GM19328 (cell line): Measurements from ENCODE around the gene NDC1.
"Not testable (repeated sequence)": the region's sequence is repeated elsewhere in the genome, so short reads cannot be mapped to it uniquely, and the experiment has no call there.

Source experiments
- ATAC-seq: cut with Tn5 transposase; IDR thresholded peaks from one replicate; pipeline ENCODE4 v1.9.1; 2021; ENCODE audit warnings: mild to moderate bottlenecking, moderate library complexity; ENCODE audit not compliant: unreplicated experiment

NDC1 gene

DNA sequence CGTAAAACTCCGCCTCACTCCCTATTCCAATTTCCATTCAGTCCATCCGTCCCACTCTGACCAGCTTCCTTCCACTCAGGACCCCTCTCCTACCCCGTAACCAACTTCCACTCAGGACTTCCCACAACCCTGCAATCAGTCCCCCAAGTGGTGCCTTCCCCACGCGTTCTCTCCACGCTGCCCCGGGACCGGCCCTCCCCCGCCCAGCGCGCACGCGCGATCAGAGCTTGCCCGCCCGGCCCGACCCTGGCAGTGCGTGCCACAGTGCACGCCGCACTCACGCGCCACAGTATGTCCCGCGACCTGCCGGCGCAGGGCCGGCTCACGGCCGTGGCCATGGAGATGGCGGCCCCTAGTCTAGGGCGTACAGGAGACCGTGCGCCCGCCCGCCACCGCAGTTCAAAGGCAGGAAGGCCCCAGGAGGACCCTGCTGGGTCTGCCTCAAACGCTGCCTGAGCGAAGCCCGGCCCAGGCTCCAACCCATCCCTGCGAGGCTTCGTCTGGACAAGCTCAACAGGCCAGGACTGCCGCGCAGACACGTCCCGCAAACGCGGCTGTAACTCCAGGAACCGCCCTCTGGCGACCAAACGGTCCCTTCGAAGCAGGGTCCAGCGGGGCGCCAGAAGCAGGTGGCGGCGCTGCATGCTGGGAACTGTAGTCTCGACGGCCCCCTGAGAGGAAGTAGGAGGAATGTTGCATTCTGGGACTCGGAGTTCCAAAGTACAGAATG is at the start of gene NDC1:
Gene NDC1, minus strand, starts transcription at position 373 of the 730 bp plus-strand sequence. Its CDS starts 35 bp downstream, at position 338.
- ATAC-seq, result peak; percentile 85

DNA sequence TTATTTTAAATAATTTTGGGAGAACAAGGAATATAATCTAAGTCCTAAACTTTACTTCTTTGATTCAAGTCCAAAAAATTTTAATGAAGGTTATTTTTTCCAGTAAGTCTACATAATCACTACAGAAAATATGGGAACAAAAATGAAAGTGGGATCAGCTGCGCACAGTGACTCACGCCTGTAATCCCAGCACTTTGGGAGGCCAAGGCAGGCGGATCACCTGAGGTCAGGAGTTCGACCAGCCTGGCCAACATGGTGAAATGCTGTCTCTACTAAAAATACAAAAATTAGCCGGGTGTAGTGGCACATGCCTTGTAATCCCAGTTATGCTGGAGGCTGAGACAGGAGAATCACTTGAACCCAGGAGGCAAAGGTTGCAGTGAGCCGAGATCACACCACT is 45.5 kb upstream of the NDC1 start:
- not testable (repeated sequence) for ATAC-seq

- ATAC-seq, result not testable (repeated sequence)
Measured at GRCh38 chr1:53881853-53882252, 43.8 kb upstream of the NDC1 start.

DNA sequence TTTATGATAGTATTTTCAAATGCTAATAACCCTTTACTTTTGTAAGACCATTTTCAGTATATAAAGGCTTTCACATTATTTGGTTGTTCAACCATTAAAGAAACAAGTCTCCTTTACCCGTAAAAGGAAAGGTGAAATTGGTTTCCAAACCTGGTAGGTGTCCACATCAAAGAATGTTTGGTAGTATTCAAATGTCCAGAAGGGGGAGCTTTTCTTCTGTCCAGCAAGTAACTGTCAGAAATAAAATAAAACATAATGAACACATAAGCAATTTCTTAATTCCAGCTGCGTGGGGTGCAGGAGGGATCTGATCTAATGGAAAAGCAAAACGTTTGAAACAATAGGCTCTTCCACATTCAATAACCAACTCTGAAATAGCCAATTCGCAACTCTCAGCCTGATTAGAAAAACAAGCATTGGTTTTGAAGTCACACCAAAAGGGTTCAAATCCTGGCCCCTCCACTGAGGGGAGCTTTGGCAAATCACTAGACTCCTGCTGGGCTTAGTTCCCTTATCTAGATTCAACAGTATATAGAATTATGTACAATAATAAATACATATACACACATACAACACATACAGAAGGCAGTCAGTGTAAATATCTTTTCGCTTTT is 40.5 kb upstream of the NDC1 start:
- no peak for ATAC-seq

- ATAC-seq, result not testable (repeated sequence)
Measured at GRCh38 chr1:53875150-53875549, 37.1 kb upstream of the NDC1 start.

DNA sequence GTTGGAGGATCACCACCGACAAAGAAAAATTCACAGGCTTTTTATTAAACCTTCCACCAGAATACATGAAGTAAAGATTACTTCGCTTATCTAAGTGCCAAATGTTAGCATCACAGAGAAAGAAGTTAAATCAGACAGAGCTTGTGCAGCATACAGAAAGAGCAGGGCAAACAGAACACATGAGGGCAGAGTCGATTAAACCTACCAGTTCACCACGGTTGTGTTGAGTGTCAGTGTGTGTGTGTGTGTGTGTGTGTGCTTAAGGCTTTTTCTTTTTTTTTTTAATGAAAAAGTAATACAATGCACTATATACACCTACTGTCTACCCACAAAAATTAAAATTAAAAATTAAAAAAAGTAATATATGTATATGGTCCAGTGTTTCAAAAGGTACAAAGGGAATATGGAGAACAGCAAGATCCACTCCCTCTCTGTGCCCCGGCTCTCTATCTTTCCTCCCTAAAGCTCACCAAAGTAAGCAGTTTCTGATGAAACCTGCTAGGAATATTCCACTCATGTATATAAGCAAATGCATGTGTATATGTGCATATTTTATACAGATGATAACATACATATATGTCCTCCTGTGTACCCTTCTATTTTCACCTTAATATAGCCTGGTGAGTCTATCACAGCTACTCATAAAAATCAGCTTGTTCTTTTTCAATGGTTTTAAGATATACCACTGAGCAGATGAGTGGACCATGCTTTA is 33.8 kb upstream of the NDC1 start:
- no peak for ATAC-seq

DNA sequence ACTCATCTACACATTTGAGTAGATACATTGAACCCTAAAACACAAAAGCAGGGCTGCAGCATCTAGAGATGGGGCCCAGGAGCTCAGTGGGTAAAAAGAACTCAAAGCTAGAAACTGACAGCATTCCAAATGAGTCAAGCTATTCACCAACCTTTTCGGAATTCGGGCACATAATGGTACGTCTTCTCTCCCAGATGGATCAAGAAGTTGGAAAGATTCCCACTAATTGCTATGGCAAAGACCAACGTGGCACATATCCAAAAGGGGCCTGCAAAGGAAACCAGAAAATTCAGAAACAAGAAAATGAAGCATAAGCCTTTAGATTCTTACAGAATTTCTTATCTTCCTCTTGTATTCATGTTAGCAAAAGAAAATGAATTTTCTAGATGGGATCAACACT is 33.1 kb upstream of the NDC1 start:
- no peak for ATAC-seq

- ATAC-seq, result no peak
Measured at GRCh38 chr1:53869454-53870117, 31.5 kb upstream of the NDC1 start.

DNA sequence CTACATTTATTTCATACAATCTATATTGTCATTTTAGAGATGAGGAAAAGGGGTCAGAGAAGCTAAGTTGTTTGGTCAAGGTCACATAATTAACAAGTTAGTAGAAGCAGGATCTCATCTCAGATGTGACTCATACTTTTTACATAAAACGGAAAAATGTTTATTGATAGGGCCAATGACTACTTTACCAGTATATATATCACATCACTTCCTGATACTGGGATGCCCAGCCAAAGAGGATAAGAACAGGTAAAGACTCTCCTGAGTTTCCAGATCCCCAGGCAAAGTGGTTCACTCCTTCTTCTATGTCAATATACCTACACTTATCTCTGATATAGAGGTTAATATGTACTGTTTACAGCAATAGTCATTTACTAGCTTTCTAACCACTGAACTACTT is 30.5 kb upstream of the NDC1 start:
- ATAC-seq, result no peak

DNA sequence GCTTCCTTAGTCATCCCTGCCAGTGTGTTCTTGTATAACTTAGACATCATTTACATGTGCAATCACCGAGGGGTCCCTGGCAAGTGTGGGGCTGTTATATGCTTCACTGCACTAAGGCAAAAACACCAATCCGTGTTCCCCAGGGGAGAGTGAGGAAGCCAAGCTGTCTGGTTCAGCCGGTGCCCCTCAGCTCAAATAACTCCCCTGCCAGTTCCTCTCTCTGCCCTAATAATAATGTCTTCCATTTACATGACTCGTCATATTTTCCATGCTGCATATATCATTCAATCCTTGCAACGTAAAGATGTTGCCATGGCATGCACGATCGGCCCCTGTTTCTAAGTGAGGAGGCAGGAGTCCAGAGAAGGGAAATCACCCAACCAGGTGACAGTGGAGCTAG is 24.4 kb upstream of the NDC1 start:
- no peak for ATAC-seq

DNA sequence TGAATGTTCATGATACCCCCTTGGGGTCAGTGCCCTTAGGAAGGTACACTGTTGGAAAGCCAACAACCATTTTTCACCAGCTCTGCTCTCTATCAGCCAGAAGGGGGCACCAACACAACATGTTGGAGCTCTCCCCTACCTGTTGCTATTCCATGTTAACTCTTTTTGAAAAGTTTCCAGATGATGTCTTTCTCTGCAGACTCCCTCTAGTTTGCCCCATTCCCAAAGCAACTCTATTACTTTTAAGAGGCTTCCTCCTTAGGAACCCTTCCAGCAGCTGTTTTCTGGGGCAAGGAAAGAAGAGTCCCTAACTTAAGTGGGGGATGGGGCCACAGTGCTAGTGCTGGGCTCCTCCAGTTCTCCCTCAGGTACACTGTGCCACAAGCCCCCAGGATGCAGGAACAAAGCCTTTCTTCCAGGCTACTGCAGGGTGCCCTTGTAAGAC is 22.9 kb upstream of the NDC1 start:
- no peak for ATAC-seq

- no peak for ATAC-seq
Measured at GRCh38 chr1:53851571-53852285, 13.6 kb upstream of the NDC1 start.

GRCh38 chr1:53850082-53850673 is 12.1 kb upstream of the NDC1 start:
- no peak for ATAC-seq

DNA sequence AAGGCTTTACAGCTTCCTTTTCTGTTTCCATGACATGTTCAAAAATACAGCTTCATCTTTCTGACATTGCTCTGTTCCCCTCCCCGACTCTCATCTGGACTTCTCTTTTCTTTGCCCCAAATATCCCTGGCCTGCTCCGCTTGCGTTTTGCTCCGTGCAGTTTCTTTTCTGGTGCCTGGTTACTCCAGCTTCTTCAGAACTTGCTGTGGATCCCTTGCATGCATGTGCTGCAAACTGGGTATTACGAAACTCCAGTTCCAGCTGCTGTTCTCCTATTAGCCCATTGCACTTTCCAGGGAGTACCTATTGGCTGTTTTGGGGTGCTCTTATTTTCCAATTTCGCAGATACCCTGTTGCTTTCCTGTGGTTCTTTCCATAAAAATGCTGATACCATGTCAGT is 9.9 kb upstream of the NDC1 start:
- no peak for ATAC-seq

- ATAC-seq, result no peak
Measured at GRCh38 chr1:53842347-53842746, 4.3 kb upstream of the NDC1 start.

DNA sequence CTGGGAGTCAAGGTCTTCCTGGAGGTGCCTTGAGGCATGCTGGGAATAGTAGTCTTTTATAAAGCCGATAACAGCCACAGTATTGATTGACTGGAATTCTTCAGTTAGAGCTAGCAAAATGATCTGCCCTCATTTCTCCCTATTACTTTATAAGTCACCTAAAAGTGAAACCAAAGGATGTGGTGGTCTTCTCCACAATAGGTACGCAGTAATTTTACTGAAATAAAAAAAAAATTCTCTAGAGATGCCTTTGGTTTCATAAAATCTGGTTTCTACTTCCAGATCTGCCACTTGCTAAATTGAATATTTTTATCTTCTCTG is 518 bp upstream of the NDC1 start:
- no peak for ATAC-seq

- no peak for ATAC-seq
Measured at GRCh38 chr1:53837646-53837923, 511 bp downstream of the NDC1 start.

DNA sequence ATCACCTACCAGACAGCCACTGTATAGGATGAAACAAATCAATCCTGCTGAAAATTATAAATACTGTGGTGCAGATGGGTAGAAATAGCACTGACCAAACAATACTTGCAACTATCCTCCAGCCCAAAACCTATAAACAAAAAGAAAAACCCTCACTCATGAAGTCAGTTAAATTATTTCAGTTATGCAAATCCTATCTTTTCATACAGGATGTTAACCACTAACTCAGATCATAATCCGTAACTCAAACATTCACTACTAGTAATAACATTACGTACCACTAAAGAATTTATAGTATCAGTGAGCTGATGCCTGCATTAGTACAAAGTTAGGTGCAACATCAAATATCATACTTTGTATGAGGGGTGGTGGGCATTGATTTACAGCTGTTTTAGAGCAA is 2.6 kb downstream of the NDC1 start:
- no peak for ATAC-seq

DNA sequence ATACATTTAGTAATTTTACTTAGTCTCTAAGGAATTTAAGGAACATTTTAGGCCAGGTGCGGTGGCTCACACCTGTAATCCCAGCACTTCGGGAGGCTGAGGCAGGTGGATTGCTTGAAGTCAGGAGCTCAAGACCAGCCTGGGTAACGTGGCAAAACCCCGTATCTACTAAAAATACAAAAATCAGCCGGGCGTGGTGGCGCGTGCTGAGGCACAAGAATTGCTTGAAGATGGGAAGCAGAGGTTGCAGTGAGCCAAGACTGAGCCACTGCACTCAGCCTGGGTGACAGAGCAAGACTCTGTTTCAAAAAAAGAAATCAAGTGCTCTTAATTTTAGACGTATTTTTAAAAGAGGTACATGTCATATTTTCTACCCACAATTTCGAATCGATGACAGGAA is 3.3 kb downstream of the NDC1 start:
- ATAC-seq, result no peak

- no peak for ATAC-seq
Measured at GRCh38 chr1:53833393-53833792, 4.7 kb downstream of the NDC1 start.

DNA sequence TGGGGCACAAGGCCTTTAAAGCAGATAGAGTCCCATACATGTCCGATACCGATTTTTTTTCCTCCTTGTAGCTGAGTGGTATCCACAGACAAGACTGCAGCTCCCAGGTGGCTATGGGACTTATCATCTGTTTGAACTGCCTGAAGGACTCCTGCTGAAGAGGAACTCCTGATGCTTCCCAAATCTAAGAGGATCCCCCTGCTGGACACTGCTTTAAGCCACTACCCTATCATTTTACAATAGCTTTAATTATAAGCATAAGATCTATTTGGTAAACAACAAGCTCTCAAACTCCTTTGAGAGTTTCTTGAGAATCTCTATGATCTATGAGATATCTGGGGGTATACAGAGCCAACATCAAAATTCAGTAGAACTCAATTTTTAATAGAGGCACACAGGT is 11.7 kb downstream of the NDC1 start:
- ATAC-seq, result no peak
